ENCODE data around the gene XRCC5. TPM values are rescaled to one million over a fixed set of nuclear protein-coding genes. Genes with fewer than 3 reads are reported as not detected.

Gene XRCC5
- total RNA-seq, 1 experiment from 2014 or later: 322 TPM

DNA sequence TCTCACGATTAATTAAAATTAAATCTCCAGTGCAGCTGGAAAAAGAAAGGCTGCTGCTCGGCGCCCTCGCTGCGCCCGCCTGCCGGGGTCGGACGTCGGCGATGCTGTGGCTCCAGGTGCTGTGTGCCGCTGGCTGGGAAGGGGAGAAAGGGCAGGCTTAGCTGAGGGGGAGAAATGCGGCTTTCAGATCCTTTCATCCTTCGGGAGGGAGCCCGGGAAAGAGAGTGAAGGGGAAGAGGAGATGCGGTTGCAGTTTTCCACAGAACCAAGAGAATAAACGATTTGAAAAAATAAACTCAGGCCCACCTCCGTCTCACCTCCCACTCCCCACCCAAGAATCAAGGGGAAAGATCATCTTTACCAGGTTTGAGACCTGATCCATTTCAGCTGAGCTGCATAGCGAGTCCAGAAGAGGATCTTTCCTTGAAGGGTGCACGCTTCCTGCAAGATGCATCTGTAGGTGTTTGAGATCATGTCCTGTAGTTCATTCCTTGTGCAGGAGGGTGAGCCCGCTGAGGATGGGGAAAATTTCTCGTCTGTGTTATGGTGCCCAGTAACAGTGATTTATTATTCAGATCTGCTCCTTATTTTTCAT lies 26.9 kb upstream of the XRCC5 start:
- intact Hi-C loops (cut with micrococcal nuclease; ENCODE audit: unreplicated experiment) (no loop called here), in situ Hi-C loops (cut with HindIII; ENCODE audit: low pct_unique_long_range_greater_than_20kb, low sequenced_read_pairs) (no loop called here)
- peak overlapping the region; percentile 69 for H3K27ac ChIP-seq (ENCODE audit: low read length)
- ATAC-seq (peak; percentile 51; the same call in 1 of the 2 replicates), DNase-seq (ENCODE audit: low read depth, low spot score) (no peak)
- POLR2A ChIA-PET: no interaction called here
- CTCF ChIA-PET: interaction anchor here (1.1 kb wide), 1 partner anchor 46 kb away, joined by 3 read pairs; no protein-coding TSS in a partner anchor
- peaks cover 11% of the 10 kb centered on the region; the same call in 1 of the 2 replicates for H3K4me1 ChIP-seq (ENCODE audit: control insufficient read depth, insufficient read depth, low read length)
- H3K9me3 ChIP-seq (ENCODE audit: control insufficient read depth, insufficient read depth, low read depth, low read length): no peaks in the 10 kb centered on the region
- TSS peak; percentile 74 for BruUV-seq (replicated peaks)
- TF ChIP-seq, protein P1, sequence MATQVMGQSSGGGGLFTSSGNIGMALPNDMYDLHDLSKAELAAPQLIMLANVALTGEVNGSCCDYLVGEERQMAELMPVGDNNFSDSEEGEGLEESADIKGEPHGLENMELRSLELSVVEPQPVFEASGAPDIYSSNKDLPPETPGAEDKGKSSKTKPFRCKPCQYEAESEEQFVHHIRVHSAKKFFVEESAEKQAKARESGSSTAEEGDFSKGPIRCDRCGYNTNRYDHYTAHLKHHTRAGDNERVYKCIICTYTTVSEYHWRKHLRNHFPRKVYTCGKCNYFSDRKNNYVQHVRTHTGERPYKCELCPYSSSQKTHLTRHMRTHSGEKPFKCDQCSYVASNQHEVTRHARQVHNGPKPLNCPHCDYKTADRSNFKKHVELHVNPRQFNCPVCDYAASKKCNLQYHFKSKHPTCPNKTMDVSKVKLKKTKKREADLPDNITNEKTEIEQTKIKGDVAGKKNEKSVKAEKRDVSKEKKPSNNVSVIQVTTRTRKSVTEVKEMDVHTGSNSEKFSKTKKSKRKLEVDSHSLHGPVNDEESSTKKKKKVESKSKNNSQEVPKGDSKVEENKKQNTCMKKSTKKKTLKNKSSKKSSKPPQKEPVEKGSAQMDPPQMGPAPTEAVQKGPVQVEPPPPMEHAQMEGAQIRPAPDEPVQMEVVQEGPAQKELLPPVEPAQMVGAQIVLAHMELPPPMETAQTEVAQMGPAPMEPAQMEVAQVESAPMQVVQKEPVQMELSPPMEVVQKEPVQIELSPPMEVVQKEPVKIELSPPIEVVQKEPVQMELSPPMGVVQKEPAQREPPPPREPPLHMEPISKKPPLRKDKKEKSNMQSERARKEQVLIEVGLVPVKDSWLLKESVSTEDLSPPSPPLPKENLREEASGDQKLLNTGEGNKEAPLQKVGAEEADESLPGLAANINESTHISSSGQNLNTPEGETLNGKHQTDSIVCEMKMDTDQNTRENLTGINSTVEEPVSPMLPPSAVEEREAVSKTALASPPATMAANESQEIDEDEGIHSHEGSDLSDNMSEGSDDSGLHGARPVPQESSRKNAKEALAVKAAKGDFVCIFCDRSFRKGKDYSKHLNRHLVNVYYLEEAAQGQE (IDR thresholded peaks at IDR 0.05; ENCODE audit: insufficient read depth in 1 of 2, low read depth in 2 of 2, low read length in 1 of 2): no peak
- no peak; the same call in 1 of the 2 replicates for TF ChIP-seq TCF7L2 (IDR thresholded peaks at IDR 0.05; ENCODE audit: low read depth, low read length)
- TF ChIP-seq, protein P2, sequence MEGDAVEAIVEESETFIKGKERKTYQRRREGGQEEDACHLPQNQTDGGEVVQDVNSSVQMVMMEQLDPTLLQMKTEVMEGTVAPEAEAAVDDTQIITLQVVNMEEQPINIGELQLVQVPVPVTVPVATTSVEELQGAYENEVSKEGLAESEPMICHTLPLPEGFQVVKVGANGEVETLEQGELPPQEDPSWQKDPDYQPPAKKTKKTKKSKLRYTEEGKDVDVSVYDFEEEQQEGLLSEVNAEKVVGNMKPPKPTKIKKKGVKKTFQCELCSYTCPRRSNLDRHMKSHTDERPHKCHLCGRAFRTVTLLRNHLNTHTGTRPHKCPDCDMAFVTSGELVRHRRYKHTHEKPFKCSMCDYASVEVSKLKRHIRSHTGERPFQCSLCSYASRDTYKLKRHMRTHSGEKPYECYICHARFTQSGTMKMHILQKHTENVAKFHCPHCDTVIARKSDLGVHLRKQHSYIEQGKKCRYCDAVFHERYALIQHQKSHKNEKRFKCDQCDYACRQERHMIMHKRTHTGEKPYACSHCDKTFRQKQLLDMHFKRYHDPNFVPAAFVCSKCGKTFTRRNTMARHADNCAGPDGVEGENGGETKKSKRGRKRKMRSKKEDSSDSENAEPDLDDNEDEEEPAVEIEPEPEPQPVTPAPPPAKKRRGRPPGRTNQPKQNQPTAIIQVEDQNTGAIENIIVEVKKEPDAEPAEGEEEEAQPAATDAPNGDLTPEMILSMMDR (IDR thresholded peaks at IDR 0.05): no peak
- TF ChIP-seq POLR2AphosphoS5 (IDR thresholded peaks at IDR 0.05; ENCODE audit: low read depth, low read length): no peak
- TF ChIP-seq SIN3A (IDR thresholded peaks at IDR 0.05; ENCODE audit: borderline replicate concordance, insufficient read depth, low read depth, low read length): no peak
- no peaks in the 10 kb centered on the region for H3K36me3 ChIP-seq (ENCODE audit: control insufficient read depth, insufficient read depth, low read length)
- H3K27me3 ChIP-seq (ENCODE audit: control insufficient read depth, insufficient read depth, low read length): no peaks in the 10 kb centered on the region
- H3K4me3 ChIP-seq (ENCODE audit: low read depth in 2 of 2, low read length in 2 of 2): peak overlapping the region; percentile 59 to 86

DNA sequence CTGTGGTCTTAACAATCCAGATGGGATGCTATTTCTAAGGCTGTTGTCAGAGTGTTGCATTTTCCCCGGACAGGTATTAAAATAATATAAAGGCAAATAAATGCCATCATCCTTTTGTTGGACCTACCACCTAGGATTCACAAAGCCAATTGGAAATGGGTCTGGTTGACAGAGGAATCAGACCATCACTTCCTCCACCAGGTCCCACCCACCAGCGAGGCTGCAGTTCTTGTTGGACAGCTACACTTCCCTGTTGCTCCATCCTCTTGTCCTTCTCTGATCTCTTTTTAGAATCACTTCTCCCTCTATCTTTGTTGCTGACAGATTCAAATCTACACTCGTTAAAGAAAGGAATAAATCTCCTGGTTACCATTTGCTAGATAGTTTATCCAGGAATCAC lies 26.3 kb upstream of the XRCC5 start:
- CTCF ChIA-PET: no interaction called here
- intact Hi-C loops (cut with micrococcal nuclease; ENCODE audit: unreplicated experiment): no loop called here

More for the DNA sequence above, 26.3 kb upstream of the XRCC5 start:
- no peak for TF ChIP-seq SIN3A (IDR thresholded peaks at IDR 0.05; ENCODE audit: borderline replicate concordance, insufficient read depth, low read depth, low read length)
- no peak for TF ChIP-seq TCF7L2 (IDR thresholded peaks at IDR 0.05; ENCODE audit: low read depth, low read length)
- TF ChIP-seq, protein P1 (IDR thresholded peaks at IDR 0.05; ENCODE audit: insufficient read depth in 1 of 2, low read depth in 2 of 2, low read length in 1 of 2): no peak
- TF ChIP-seq POLR2AphosphoS5 (IDR thresholded peaks at IDR 0.05; ENCODE audit: low read depth, low read length): no peak
- TF ChIP-seq, protein P2 (IDR thresholded peaks at IDR 0.05): no peak
- Histone ChIP-seq H3K27ac (ENCODE audit: low read length) (no peak overlapping the region; the same call in 1 of the 2 replicates), H3K4me1 (ENCODE audit: control insufficient read depth, insufficient read depth, low read length) (peaks cover 11% of the 10 kb centered on the region; the same call in 1 of the 2 replicates), H3K9me3 (ENCODE audit: control insufficient read depth, insufficient read depth, low read depth, low read length) (no peaks in the 10 kb centered on the region), H3K4me3 (ENCODE audit: low read depth in 2 of 2, low read length in 2 of 2) (peak overlapping the region in 1 of 2 experiments; percentile 86; a peak in 3 of 4 replicates), H3K36me3 (ENCODE audit: control insufficient read depth, insufficient read depth, low read length) (no peaks in the 10 kb centered on the region), H3K27me3 (ENCODE audit: control insufficient read depth, insufficient read depth, low read length) (no peaks in the 10 kb centered on the region)
- DNase-seq (ENCODE audit: low read depth, low spot score): no peak
- in situ Hi-C loops (cut with HindIII; ENCODE audit: low pct_unique_long_range_greater_than_20kb, low sequenced_read_pairs): no loop called here
- POLR2A ChIA-PET: no interaction called here
- no peak for ATAC-seq
- BruUV-seq (replicated peaks): no TSS peak
